HepG2 (cell line): ENCODE results near the gene RABEP1. TPM values are rescaled to one million over a fixed set of nuclear protein-coding genes. Genes with fewer than 3 reads are reported as not detected.

Source experiments
- BATF2 ChIP-seq: sonication (generic); formaldehyde crosslinking; IDR thresholded peaks from 2 replicates; pipeline ENCODE4 v1.8.0; 2022; ENCODE audit warnings: mild to moderate bottlenecking, missing genetic modification reagents, moderate library complexity
- FOSL2 ChIP-seq: sonication (generic); formaldehyde crosslinking; IDR thresholded peaks from 2 replicates; pipeline ENCODE4 v1.4.0; 2020; ENCODE audit warnings: missing genetic modification reagents
- HNRNPUL1 ChIP-seq: fragments of 200-400 bp; formaldehyde crosslinking; IDR thresholded peaks from 2 replicates; pipeline ENCODE4 v1.6.1; 2017; ENCODE audit warnings: low read depth, mild to moderate bottlenecking, low read length, moderate library complexity
- IRF9 ChIP-seq: sonication (generic); formaldehyde crosslinking; IDR thresholded peaks from 2 replicates; pipeline ENCODE4 v1.8.0; 2022; ENCODE audit warnings: missing genetic modification reagents, mild to moderate bottlenecking, borderline replicate concordance
- JUND ChIP-seq: sonication (generic); formaldehyde crosslinking; IDR thresholded peaks from 2 replicates; pipeline ENCODE4 v1.8.0; 2022; ENCODE audit warnings: mild to moderate bottlenecking, missing genetic modification reagents
- KLF9 ChIP-seq: IDR thresholded peaks from 2 replicates; pipeline ENCODE4 v1.6.1; 2016; ENCODE audit warnings: low read depth
- MLLT10 ChIP-seq: sonication (generic); formaldehyde crosslinking; IDR thresholded peaks from 2 replicates; pipeline ENCODE4 v1.4.0; 2020; ENCODE audit warnings: missing genetic modification reagents
- MTA1 ChIP-seq: sonication (generic); formaldehyde crosslinking; IDR thresholded peaks from 2 replicates; pipeline ENCODE4 v1.4.0; 2020; ENCODE audit warnings: missing genetic modification reagents, mild to moderate bottlenecking, borderline replicate concordance
- NCOA2 ChIP-seq: sonication (generic); formaldehyde crosslinking; IDR thresholded peaks from 2 replicates; pipeline ENCODE4 v1.8.0; 2022; ENCODE audit warnings: inconsistent platforms
- PCBP2 ChIP-seq: fragments of 200-400 bp; formaldehyde crosslinking; optimal IDR thresholded peaks from 2 replicates; pipeline ENCODE3; 2018; ENCODE audit warnings: low read length, low read depth; ENCODE audit not compliant: poor library complexity, severe bottlenecking
- POLR2AphosphoS2 ChIP-seq: IDR thresholded peaks from 2 replicates; pipeline ENCODE4 v1.6.1; 2011; ENCODE audit warnings: low read depth, low read length, improper control_type of control experiment
- PREB ChIP-seq: sonication (generic); formaldehyde crosslinking; IDR thresholded peaks from 2 replicates; pipeline ENCODE4 v1.4.0; 2020; ENCODE audit warnings: missing genetic modification reagents
- SCMH1 ChIP-seq: sonication (generic); formaldehyde crosslinking; IDR thresholded peaks from 2 replicates; pipeline ENCODE4 v1.9.0; 2021; ENCODE audit warnings: missing genetic modification reagents, mild to moderate bottlenecking, borderline replicate concordance
- SMAD1 ChIP-seq: sonication (generic); formaldehyde crosslinking; IDR thresholded peaks from 2 replicates; pipeline ENCODE4 v1.4.0; 2020; ENCODE audit warnings: missing genetic modification reagents, low read depth, mild to moderate bottlenecking, borderline replicate concordance
- SRSF4 ChIP-seq: fragments of 200-400 bp; formaldehyde crosslinking; IDR thresholded peaks from one replicate; pipeline ENCODE4 v1.6.1; 2018; ENCODE audit warnings: mild to moderate bottlenecking, low read depth, low read length, moderate library complexity; ENCODE audit not compliant: poor library complexity, severe bottlenecking
- TAF1 ChIP-seq: sonication (generic); formaldehyde crosslinking; IDR thresholded peaks from 2 replicates; pipeline ENCODE4 v1.4.0; 2020; ENCODE audit warnings: missing genetic modification reagents
- THAP11 ChIP-seq: IDR thresholded peaks from 2 replicates; pipeline ENCODE4 v1.6.1; 2016; ENCODE audit warnings: missing biosample characterization, missing genetic modification reagents
- ZNF10 ChIP-seq: sonication (generic); formaldehyde crosslinking; IDR thresholded peaks from 2 replicates; pipeline ENCODE4 v1.4.0; 2020; ENCODE audit warnings: mild to moderate bottlenecking, low read depth, missing genetic modification reagents, borderline replicate concordance
- ZNF180 ChIP-seq: sonication (generic); formaldehyde crosslinking; IDR thresholded peaks from 2 replicates; pipeline ENCODE4 v1.4.0; 2020; ENCODE audit warnings: low read depth, missing genetic modification reagents, borderline replicate concordance
- ZNF224 ChIP-seq: sonication (generic); formaldehyde crosslinking; IDR thresholded peaks from 2 replicates; pipeline ENCODE4 v1.5.0; 2020; ENCODE audit warnings: mild to moderate bottlenecking, missing genetic modification reagents
- ZNF230 ChIP-seq: sonication (generic); formaldehyde crosslinking; IDR thresholded peaks from 2 replicates; pipeline ENCODE4 v1.4.0; 2020; ENCODE audit warnings: mild to moderate bottlenecking, missing genetic modification reagents
- ZNF343 ChIP-seq: sonication (generic); formaldehyde crosslinking; IDR thresholded peaks from 2 replicates; pipeline ENCODE4 v1.4.0; 2020; ENCODE audit warnings: mild to moderate bottlenecking, missing genetic modification reagents
- ZNF496 ChIP-seq: sonication (generic); formaldehyde crosslinking; IDR thresholded peaks from 2 replicates; pipeline ENCODE4 v1.8.1; 2023; ENCODE audit warnings: mild to moderate bottlenecking, moderate library complexity, missing genetic modification reagents; ENCODE audit not compliant: insufficient replicate concordance
- ZNF768 ChIP-seq: sonication (generic); formaldehyde crosslinking; IDR thresholded peaks from 2 replicates; pipeline ENCODE4 v1.4.0; 2020; ENCODE audit warnings: missing genetic modification reagents
- ZNF850 ChIP-seq: sonication (generic); formaldehyde crosslinking; conservative IDR thresholded peaks from 2 replicates; pipeline ENCODE4 v1.9.0; 2021; ENCODE audit warnings: mild to moderate bottlenecking, missing genetic modification reagents
- ZNF878 ChIP-seq: sonication (generic); formaldehyde crosslinking; IDR thresholded peaks from 2 replicates; pipeline ENCODE4 v1.8.1; 2023; ENCODE audit warnings: mild to moderate bottlenecking, missing genetic modification reagents, moderate library complexity
- polyA plus RNA-seq, 8 experiments: library from polyadenylated mRNA; depleted of rRNA in 3 of 8; stranded (reverse) in 7 of 8; unstranded in 1 of 8; fragments of >200 nt; fragmentation: Illumina TruSeq in 4 of 8; extraction: Trizol in 4 of 8; gene quantifications; 2 replicates each; pipeline versions ENCODE4 v1.2.1 to v1.2.3, GENCODE V29; 2011 to 2016; ENCODE audit warnings: low read depth in 4 of 8, missing spikeins in 1 of 8, mixed read lengths in 1 of 8; ENCODE audit not compliant: insufficient read depth in 1 of 8
- total RNA-seq, 5 experiments: library from RNA; depleted of rRNA; stranded (reverse); fragments of >200 nt; fragmentation: Illumina TruSeq; extraction: Trizol; gene quantifications; 2 replicates each; pipeline ENCODE4 v1.2.3, GENCODE V29; 2016; ENCODE audit warnings: low read depth in 1 of 5
- TF ChIP-seq, protein P1 (sequence below): sonication (generic); formaldehyde crosslinking; IDR thresholded peaks from 2 replicates; pipeline ENCODE4 v1.8.1; 2023; ENCODE audit warnings: mild to moderate bottlenecking, missing genetic modification reagents
- TF ChIP-seq, protein P2 (sequence below): sonication (generic); formaldehyde crosslinking; IDR thresholded peaks from 2 replicates; pipeline ENCODE4 v1.4.0; 2020; ENCODE audit warnings: mild to moderate bottlenecking, missing genetic modification reagents

RABEP1 gene
- total and polyA plus RNA-seq, 2 of the 13 experiments (the other 11 are each of a cell fraction or from before 2014, with no cell fraction given), result 13.7 to 41.5 TPM

- TF ChIP-seq IRF9 (no peak), MTA1 (CRISPR knock-in tag) (no peak), ZNF768 (0 out of 2 replicates have a peak, but pooled peaks have one; percentile 24), ZNF224 (CRISPR knock-in tag) (no peak), PREB (no peak), NCOA2 (CRISPR knock-in tag) (0 out of 2 replicates have a peak, but pooled peaks have one; percentile 17), ZNF878 (CRISPR knock-in tag) (no peak), HNRNPUL1 (no peak), PCBP2 (no peak), KLF9 (CRISPR knock-in tag) (no peak), JUND (0 out of 2 replicates have a peak, but pooled peaks have one; percentile 5), SCMH1 (no peak), POLR2AphosphoS2 (no peak), SRSF4 (no peak), ZNF10 (CRISPR knock-in tag) (no peak), ZNF343 (CRISPR knock-in tag) (no peak), FOSL2 (CRISPR knock-in tag) (no peak), MLLT10 (no peak), ZNF230 (CRISPR knock-in tag) (no peak; the same call in 1 of the 2 replicates), BATF2 (CRISPR knock-in tag) (peak; percentile 66; the same call in 1 of the 2 replicates), ZNF850 (CRISPR knock-in tag) (no peak), TAF1 (CRISPR knock-in tag) (peak; percentile 93), SMAD1 (CRISPR knock-in tag) (no peak; the same call in 1 of the 2 replicates), ZNF180 (CRISPR knock-in tag) (no peak), THAP11 (CRISPR knock-in tag) (no peak), ZNF496 (CRISPR knock-in tag) (no peak)
- TF ChIP-seq, protein P1, sequence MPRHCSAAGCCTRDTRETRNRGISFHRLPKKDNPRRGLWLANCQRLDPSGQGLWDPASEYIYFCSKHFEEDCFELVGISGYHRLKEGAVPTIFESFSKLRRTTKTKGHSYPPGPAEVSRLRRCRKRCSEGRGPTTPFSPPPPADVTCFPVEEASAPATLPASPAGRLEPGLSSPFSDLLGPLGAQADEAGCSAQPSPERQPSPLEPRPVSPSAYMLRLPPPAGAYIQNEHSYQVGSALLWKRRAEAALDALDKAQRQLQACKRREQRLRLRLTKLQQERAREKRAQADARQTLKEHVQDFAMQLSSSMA (CRISPR knock-in tag), result no peak
- TF ChIP-seq, protein P2, sequence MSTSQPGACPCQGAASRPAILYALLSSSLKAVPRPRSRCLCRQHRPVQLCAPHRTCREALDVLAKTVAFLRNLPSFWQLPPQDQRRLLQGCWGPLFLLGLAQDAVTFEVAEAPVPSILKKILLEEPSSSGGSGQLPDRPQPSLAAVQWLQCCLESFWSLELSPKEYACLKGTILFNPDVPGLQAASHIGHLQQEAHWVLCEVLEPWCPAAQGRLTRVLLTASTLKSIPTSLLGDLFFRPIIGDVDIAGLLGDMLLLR (CRISPR knock-in tag), result no peak
These were observed 137.4 kb downstream of the RABEP1 start, which contains the start of gene NUP88 (continued) for GRCh38 chr17:5419356-5419958.
